Ramos (cell line): ENCODE results near the gene STAT2.
"Not testable (repeated sequence)": the region's sequence is repeated elsewhere in the genome, so short reads cannot be mapped to it uniquely, and the experiment has no call there.

ENCODE experiments used
- in situ Hi-C: fragments of 300-500 bp; cut with MboI; formaldehyde crosslinking; loops from one replicate; pipeline ENCODE4 v1.14.3; 2022; ENCODE audit warnings: low sequenced_read_pairs; ENCODE audit not compliant: unreplicated experiment

The STAT2 gene

GRCh38 chr12:56362130-56363059 lies 2.5 kb upstream of the STAT2 start, which contains the start of gene APOF:
Gene APOF, minus strand, starts transcription at chr12:56362857. Its CDS starts 112 bp downstream, at chr12:56362745.
- in situ Hi-C loops: no loop called here

GRCh38 chr12:56361487-56362129 lies 1.7 kb upstream of the STAT2 start:
- in situ Hi-C loops: no loop called here

DNA sequence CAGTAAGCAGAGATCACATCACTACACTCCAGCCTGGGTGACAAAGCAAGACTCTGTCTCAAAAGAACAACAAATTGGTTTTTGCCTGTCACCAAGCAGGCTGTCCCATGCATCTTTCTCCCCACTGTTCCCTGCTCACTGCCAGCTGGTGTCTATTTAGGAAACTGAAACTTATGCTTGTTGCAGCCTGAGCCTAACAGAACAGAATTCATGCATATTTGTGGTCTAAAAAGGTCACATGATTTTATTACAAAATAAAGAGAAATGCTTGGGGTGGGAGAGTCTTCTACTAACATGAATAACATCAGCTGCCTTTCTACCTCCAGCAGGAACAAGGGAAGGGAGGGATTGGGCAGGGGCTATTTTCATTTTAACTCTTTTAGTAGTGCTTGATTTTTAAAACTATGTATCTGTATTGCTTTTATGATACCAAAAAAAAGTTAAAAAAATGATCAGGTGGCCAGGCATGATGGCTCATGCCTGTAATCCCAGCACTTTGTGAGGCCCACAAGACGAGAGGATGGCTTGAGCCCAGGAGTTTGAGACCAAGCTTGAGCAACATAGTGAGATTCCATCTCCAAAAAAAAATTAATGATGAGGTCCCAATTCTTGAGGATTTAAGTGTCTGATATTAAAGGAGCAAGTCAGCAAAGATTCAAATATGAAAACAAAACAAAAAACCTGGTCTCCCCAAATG lies 923 bp downstream of the STAT2 start:
- in situ Hi-C loops: no loop called here

GRCh38 chr12:56351325-56351724 lies 8.6 kb downstream of the STAT2 start:
- in situ Hi-C loops: no loop called here

DNA sequence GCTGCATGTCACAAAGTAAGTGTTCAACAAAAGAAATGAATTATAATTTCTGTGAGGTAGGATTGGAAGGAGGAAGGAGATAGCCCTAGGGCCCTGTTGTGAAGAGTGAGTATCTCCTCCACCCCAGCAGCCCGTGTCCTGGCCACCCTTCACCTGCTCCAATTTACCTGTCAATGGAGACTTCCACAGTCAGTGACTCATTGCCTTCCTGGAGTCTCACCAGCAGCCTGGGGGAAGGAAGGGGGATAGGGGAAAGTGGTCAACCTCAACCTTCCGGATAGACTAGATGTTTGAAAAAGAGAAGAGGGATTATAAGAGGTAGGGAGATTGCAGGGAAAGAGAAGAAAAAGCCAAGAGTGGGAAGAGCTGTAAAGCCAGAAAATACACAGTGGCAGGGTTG lies 9.2 kb downstream of the STAT2 start:
- in situ Hi-C loops: no loop called here

DNA sequence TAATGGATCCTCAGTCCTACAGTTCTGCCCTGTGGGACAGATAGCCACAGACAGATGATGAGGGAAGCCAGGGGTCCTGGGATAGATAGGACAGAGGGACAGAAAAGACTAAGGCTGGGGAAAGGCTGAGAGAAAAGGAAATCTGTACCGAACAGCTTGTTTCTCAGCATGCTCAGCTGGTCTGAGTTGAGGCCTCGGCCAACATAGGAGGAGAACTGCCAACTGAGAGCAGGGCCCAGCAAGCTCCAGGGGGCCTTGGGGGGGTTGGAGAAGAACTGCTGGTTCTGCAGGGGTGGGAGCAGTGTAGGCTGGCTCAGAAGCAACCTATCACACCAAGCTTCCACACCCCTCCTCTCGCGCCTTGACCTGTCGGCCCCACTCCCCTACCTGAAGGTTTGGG lies 11.1 kb downstream of the STAT2 start:
- in situ Hi-C loops: no loop called here

DNA sequence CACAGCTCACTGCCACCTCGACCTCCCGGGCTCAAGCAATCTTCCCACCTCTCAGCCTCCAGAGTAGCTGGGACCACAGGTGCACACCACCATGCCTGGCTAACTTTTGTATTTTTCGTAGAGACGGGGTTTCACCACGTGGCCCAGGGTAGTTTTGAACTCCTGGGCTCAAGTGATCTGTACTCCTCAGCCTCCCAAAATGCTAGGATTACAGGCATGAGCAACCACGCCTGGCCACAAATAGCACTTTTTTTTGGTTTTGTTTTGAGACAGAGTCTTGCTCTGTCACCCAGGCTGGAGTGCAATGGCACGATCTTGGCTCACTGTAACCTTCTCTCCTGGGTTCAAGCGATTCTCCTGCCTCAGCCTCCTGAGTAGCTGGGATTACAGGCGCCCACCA lies 12.7 kb downstream of the STAT2 start:
- in situ Hi-C loops: not testable (repeated sequence)

DNA sequence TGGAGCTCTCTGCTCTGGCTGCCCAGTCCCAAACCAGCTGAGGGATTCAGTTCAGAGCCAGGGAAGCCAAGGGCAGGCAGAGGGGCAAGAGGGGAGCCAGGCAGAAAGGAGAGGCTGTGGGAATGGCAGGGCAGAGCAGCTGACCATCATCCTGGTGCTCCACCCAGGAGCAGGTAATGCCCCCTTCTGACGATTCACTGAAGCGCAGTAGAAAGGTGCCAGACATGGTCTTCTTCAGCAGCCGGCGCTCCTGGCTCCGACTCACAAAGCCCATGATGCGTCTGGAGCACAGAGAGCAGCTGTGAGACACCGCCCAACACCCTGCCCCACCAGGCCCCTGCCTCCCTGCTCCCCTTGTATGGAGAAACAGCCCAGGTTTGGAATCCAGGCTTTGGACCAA lies 13.2 kb downstream of the STAT2 start:
- in situ Hi-C loops: no loop called here

- in situ Hi-C loops: not testable (repeated sequence)
Measured at GRCh38 chr12:56342290-56342689, 17.6 kb downstream of the STAT2 start.

DNA sequence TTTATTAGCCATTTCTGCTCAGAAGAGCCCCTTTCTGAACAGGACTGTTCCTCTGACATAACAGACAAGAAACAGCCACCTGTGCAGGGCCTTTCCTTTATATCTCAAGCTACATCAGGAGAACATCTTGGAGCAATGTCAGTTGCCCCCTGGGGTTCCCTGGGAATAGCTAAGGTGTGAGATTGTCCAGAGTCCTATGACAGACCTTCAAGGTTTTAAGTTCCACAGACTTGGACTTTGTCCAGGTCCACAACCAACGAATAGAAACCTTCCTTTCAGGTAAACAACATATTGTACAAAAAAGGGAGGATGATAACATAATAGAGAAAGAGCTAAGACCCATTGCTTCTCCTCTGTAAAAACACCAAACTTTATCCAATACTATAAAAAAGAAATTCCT lies 18.3 kb downstream of the STAT2 start:
- in situ Hi-C loops: no loop called here

- in situ Hi-C loops: no loop called here
Measured at GRCh38 chr12:56339158-56339422, 20.8 kb downstream of the STAT2 start.

- in situ Hi-C loops: no loop called here
Measured at GRCh38 chr12:56338308-56339157, 21.4 kb downstream of the STAT2 start, which contains the start of gene IL23A. Gene IL23A, plus strand, starts transcription at chr12:56338884. Its CDS starts 161 bp downstream, at chr12:56339045.

DNA sequence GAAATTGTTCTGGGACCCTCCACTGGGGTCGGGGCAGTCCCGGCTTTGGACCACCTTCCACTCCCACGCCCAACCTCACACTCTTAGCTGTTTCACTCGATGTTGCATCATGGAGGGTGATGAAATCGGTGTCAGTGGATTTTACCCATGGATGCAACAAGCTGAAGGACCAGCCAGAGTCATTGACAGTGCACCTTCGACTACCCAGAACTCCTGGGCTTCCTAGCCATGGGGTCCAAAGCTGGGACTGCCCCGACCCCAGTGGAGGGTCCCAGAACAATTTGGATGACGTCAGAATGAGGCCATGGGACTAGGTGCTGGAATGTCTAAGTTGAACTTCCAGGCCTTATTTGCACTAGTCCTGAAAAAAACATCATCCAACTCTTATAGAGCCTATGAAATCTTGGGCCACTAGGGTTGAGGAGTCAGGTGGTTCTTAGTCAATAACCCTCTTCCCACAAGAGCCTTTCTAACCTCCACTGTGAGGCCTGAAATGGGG lies 22.1 kb downstream of the STAT2 start:
- in situ Hi-C loops: no loop called here

GRCh38 chr12:56336361-56337167 lies 23.3 kb downstream of the STAT2 start:
- in situ Hi-C loops: no loop called here

DNA sequence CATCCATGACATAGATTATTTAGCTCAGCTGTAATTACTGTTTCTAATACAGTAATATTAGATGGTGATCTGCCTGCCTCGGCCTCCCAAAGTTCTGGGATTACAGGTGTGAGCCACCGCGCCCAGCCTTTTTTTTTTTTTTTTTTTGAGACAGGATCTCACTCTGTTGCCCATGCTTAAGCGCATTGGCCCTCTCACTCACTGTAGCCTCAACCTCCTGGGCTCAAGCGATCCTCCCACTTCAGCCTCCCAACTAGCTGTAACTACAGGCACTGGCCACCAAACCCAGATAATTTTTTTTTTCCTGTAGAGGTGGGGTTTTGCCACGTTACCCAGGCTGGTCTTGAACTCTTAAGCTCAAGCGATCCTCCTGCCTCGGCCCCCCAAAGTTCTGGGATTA lies 24.4 kb downstream of the STAT2 start:
- in situ Hi-C loops: not testable (repeated sequence)

DNA sequence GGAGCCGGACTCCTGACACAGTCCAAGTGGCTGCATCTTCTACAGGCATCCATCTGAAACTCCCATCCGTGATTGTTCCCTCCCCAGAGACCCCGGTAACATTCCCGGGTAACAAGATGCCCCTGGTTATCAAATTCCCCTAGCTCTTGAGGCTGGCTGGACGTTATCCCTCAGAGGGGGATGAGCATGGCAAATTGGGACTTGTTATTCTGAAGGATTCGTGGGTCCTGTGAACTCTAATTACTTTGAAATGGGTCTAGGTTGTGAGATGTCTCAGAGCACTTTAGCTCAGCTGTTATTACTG lies 25.5 kb downstream of the STAT2 start:
- in situ Hi-C loops: no loop called here

DNA sequence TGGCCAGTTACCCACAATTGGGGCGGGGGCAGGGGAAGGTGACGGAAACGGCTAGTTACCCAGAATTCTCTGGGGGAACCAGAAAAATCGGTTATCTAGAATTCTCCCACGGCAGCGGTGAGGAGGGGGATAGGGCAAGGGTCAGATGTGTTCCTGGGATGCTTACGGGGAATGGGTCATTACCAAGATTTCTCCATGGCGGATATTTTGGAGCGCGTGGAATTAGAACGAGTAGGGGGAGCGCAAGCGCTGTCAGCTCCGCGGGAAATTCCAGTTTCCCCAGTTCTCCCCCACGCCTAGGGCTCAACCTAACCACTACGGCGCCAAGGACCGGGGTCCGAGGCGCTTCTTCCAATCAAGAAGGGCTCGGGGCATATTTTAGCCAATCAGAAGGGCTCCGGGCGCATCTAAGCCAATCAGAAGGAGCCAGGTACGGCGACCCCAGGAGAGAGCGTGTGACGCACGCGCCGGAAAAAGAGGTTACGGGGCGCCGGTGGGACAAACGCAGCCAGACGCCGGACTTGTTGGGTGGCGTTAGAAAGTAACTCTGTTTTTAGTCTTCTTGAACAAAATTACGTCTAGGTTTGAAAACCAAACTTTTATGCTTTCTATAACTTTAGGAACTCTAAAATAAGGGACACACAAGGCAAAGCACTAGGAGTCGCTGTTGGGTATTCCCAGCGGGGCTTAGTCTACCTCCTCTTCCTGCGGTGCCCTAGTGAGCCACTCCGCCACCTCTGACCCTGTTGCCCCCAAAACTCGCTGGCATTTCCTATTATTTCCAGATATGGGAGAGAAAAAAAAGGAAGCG lies 26.0 kb downstream of the STAT2 start, which contains the start of gene PAN2:
Gene PAN2 (minus strand): TSS at position 322 of the 811 bp plus-strand sequence. CDS start 906 bp downstream, outside the sequence.
- in situ Hi-C loops: no loop called here

DNA sequence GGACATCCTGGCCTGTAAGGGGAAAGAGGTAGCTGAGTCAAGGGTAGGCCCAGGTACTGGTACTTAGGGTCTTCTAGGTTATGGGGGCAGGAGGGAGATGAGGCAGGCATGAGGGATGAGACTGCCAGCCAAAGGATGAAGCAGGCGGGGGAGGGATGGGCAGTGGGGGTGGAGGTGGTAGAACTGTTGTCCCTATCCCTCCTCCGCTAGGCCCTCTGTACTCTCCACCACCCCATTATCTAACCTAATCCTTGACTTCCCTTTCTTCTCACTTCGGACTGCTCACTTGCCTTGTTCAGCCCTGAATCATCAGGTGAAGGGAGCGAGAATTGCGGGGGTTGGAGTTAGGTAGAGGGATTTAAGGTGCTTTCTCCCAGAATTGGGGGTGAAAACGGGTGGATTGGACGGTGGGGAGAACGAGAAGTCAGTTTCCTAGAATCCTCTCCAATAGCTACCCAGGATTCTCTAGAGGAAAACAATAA lies 26.7 kb downstream of the STAT2 start:
- in situ Hi-C loops: no loop called here
